GM19397 (cell line): ENCODE data around the gene CD81.
"Not testable (repeated sequence)": the region's sequence is repeated elsewhere in the genome, so short reads cannot be mapped to it uniquely, and the experiment has no call there.

Experiments
- ATAC-seq: cut with Tn5 transposase; IDR thresholded peaks from one replicate; pipeline ENCODE4 v1.9.1; 2021; ENCODE audit warnings: mild to moderate bottlenecking, moderate library complexity; ENCODE audit not compliant: unreplicated experiment

CD81 gene

GRCh38 chr11:2355000-2355644 is 22.0 kb upstream of the CD81 start:
- no peak for ATAC-seq

GRCh38 chr11:2357246-2357645 is 19.9 kb upstream of the CD81 start:
- ATAC-seq, result no peak

- not testable (repeated sequence) for ATAC-seq
Measured at GRCh38 chr11:2357651-2358050, 19.5 kb upstream of the CD81 start.

GRCh38 chr11:2358754-2359442 is 18.2 kb upstream of the CD81 start:
- no peak for ATAC-seq

GRCh38 chr11:2359557-2359956 is 17.6 kb upstream of the CD81 start:
- ATAC-seq, result no peak

GRCh38 chr11:2360081-2360642 is 16.9 kb upstream of the CD81 start:
- ATAC-seq, result no peak

GRCh38 chr11:2361565-2361964 is 15.5 kb upstream of the CD81 start:
- no peak for ATAC-seq

GRCh38 chr11:2362414-2362813 is 14.7 kb upstream of the CD81 start:
- ATAC-seq, result no peak

- no peak for ATAC-seq
Measured at GRCh38 chr11:2363130-2363529, 14.0 kb upstream of the CD81 start.

- no peak for ATAC-seq
Measured at GRCh38 chr11:2363577-2364370, 13.3 kb upstream of the CD81 start.

GRCh38 chr11:2364386-2364785 is 12.7 kb upstream of the CD81 start:
- ATAC-seq, result not testable (repeated sequence)

GRCh38 chr11:2365571-2366210 is 11.4 kb upstream of the CD81 start:
- no peak for ATAC-seq

GRCh38 chr11:2366276-2366675 is 10.8 kb upstream of the CD81 start:
- no peak for ATAC-seq

- no peak for ATAC-seq
Measured at GRCh38 chr11:2366733-2367132, 10.4 kb upstream of the CD81 start.

- ATAC-seq, result no peak
Measured at GRCh38 chr11:2367266-2368160, 9.6 kb upstream of the CD81 start.

GRCh38 chr11:2368178-2368850 is 8.8 kb upstream of the CD81 start:
- no peak for ATAC-seq

- ATAC-seq, result no peak
Measured at GRCh38 chr11:2368851-2369180, 8.3 kb upstream of the CD81 start.

- no peak for ATAC-seq
Measured at GRCh38 chr11:2369320-2369719, 7.8 kb upstream of the CD81 start.

- no peak for ATAC-seq
Measured at GRCh38 chr11:2369896-2370295, 7.2 kb upstream of the CD81 start.
